Measurements from ENCODE around the gene PDCD10.

Gene PDCD10

DNA sequence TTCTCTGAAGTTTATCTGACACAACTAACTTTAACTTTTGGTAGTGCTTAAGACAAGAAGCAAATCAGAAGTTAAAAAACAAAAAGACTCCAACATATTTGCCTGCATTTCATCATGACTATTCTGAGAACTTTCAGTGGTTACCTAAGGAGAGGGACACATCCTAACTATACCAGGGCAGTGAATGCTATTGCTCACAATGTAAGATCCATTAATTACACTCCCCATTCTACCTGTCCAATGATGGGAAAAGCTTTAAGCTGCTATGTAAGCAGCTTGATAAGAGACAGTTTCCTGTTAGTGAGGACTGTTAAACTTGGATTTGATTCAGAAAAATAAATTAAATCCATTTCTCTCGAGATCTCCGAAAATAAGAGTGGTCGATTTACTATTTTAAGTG is 38.3 kb upstream of the PDCD10 start:
- TF ChIP-seq, protein P1, sequence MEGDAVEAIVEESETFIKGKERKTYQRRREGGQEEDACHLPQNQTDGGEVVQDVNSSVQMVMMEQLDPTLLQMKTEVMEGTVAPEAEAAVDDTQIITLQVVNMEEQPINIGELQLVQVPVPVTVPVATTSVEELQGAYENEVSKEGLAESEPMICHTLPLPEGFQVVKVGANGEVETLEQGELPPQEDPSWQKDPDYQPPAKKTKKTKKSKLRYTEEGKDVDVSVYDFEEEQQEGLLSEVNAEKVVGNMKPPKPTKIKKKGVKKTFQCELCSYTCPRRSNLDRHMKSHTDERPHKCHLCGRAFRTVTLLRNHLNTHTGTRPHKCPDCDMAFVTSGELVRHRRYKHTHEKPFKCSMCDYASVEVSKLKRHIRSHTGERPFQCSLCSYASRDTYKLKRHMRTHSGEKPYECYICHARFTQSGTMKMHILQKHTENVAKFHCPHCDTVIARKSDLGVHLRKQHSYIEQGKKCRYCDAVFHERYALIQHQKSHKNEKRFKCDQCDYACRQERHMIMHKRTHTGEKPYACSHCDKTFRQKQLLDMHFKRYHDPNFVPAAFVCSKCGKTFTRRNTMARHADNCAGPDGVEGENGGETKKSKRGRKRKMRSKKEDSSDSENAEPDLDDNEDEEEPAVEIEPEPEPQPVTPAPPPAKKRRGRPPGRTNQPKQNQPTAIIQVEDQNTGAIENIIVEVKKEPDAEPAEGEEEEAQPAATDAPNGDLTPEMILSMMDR (IDR thresholded peaks at IDR 0.05; ENCODE audit: borderline replicate concordance, insufficient read depth, low read depth, low read length) = no peak
- H3K4me3 ChIP-seq (ENCODE audit: low read depth, low read length) = no peak overlapping the region

DNA sequence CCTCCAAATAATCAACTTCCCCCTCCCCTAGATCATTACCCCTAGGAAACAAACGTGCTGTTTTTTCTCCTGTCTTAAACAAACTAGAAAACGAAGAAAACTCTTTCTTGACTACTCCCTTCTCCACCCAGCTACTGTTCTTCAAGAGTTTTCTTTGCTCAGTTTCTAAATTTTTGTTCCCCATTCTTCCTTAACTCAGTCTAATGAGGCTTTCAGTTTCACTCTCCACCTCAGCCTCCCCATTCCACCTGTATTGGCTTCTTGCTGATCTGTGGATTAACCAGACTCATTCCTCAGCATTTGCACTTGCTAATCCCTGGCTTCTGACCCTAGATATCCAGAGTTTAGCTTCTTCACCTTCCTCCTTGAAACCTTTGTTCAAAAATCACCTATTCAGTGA is 27.6 kb upstream of the PDCD10 start:
- H3K4me3 ChIP-seq (ENCODE audit: low read depth, low read length) = no peak overlapping the region
- TF ChIP-seq, protein P1 (IDR thresholded peaks at IDR 0.05; ENCODE audit: borderline replicate concordance, insufficient read depth, low read depth, low read length) = no peak

DNA sequence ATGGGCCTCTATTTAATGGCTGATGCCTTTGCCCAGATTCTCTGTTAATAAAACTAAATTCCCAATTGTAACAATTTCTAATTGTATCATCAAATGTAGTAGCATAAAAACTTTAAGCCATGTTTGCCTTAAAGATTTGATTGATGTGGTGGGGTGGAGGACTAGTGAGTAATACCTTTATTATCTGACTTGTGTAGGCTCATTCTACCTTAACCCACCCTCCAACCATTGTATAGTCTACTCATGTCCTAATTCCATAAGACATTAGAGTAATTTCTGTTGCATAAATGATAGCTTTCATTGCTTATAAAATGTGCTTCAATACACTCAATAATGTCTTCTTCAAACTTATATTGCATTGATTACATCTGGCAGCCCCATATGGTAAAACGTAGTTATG is 26.6 kb upstream of the PDCD10 start:
- TF ChIP-seq, protein P1 (IDR thresholded peaks at IDR 0.05; ENCODE audit: borderline replicate concordance, insufficient read depth, low read depth, low read length) = no peak
- no peak overlapping the region for H3K4me3 ChIP-seq (ENCODE audit: low read depth, low read length)

DNA sequence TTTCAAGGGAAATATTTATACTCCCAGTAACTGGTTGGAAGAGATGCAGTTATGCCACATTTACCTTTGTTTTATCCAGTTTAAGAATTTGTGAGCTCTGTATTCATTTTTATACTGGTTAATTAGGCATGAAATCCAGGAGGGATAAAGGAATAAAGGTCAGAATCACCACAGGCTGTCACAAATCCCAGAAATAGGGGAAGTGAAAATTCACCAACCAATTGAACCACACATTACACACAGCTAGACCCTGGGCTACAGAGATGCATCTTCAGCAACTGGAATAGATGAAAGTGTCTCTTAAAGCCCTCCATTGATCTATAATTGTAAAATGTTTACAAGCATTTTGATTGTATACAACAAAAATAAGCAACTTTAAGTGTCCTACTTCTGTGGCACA is 19.4 kb upstream of the PDCD10 start:
- no peak overlapping the region for H3K4me3 ChIP-seq (ENCODE audit: low read depth, low read length)
- TF ChIP-seq, protein P1 (IDR thresholded peaks at IDR 0.05; ENCODE audit: borderline replicate concordance, insufficient read depth, low read depth, low read length) = no peak

DNA sequence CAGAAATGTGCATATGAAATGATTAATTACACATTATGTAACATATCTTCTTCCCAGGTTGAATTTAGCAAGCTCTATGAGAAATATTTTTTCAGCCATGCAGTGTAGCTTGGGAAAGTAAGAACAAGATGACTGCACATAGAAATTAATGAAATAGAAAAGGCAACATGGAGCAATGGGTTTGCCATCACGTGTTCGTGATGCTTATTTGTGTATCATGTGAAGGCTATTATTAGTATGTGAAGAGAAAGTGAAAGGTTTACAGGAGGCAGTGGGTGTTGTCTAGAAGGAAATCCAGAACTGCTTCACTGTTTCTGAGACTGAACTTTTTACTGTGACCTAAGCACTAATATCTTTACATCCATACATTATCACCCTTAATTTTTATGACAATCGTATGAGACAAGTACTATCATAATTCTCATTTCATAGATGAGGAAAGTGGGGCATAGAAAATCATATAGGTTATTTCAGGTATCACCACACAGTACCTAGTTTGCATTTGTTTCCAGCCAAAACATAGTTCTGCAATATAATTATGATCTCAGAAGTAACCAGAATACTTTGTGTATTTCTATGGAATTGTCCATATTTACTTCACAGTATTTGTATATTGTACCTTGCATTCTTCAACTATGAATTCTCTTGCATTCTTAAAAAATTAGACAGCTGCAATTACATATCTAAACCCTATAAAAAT is 15.7 kb upstream of the PDCD10 start:
- TF ChIP-seq, protein P1 (IDR thresholded peaks at IDR 0.05; ENCODE audit: borderline replicate concordance, insufficient read depth, low read depth, low read length) = no peak
- no peak overlapping the region for H3K4me3 ChIP-seq (ENCODE audit: low read depth, low read length)

DNA sequence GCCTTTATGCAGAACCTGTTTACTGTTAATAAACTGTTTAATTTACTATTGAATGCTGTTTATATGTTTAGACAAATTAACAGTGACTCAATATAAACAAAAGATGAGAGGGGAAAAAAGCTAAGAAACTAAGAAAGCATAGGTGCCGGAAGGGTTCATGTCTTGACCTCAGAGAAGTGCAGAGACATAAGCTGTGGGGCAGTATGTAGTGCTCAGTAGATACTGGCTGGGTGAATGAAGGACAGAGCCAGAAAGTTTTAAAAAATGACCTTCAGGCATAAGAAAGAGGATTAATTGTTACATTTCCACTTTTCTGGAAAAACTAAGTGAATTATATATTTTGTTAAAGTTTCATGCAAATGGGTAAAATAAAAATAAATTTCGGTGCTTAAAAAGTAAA is 15.0 kb upstream of the PDCD10 start:
- TF ChIP-seq, protein P1 (IDR thresholded peaks at IDR 0.05; ENCODE audit: borderline replicate concordance, insufficient read depth, low read depth, low read length) = no peak
- H3K4me3 ChIP-seq (ENCODE audit: low read depth, low read length) = no peak overlapping the region

DNA sequence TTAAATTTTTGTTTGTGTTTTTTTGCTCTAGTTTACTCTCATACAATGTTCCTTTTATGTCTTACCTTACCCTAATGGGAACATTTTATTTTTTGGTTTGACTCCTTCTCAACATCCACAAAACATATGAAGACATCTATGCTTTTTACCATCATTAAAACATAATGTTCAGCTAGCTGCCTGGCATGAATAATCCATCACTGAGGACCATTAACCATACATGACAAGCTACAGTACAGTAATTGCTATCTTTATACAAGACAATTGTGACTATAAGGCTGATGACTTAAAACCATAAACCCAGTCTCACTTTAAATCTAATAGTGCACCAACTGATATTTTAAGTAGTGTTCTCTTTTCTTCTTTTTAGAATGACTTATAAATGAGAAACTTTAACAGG is 14.5 kb upstream of the PDCD10 start:
- TF ChIP-seq, protein P1 (IDR thresholded peaks at IDR 0.05; ENCODE audit: borderline replicate concordance, insufficient read depth, low read depth, low read length) = no peak
- no peak overlapping the region for H3K4me3 ChIP-seq (ENCODE audit: low read depth, low read length)
